ENCODE data around the gene REPS2. TPM values are rescaled to one million over a fixed set of nuclear protein-coding genes. Genes with fewer than 3 reads are reported as not detected.

The REPS2 gene
- total and polyA plus RNA-seq, 3 experiments from 2014 or later, result 0.02 to 0.49 (median 0.11) TPM

GRCh38 chrX:17086317-17086716 lies 139.9 kb downstream of the REPS2 start:
- Histone ChIP-seq H3K4me1 (ENCODE audit: insufficient read depth, low read length) (no peaks in the 10 kb centered on the region), H3K9me3 (ENCODE audit: low read length) (no peaks in the 10 kb centered on the region), H3K36me3 (ENCODE audit: insufficient read depth, low read length) (no peaks in the 10 kb centered on the region), H3K27ac (ENCODE audit: low read depth, low read length) (no peak overlapping the region), H3K27me3 (ENCODE audit: insufficient read depth, low read length, poor library complexity, severe bottlenecking) (no peaks in the 10 kb centered on the region), H3K4me3 (ENCODE audit: low read length) (no peak overlapping the region)
- DNase-seq, result no peak
- Mint-ChIP-seq H3K9me3 (peaks cover 0 to 4% (median 2%) of the 10 kb centered on the region in 5 donors), H3K4me3 (no peak overlapping the region), H3K27ac (no peak overlapping the region), H3K27me3 (peaks cover 5 to 10% of the 10 kb centered on the region in 2 donors), H3K4me1 (no peaks in the 10 kb centered on the region), H3K36me3 (no peaks in the 10 kb centered on the region)
- ChIA-PET CTCF (no interaction called here), POLR2A (no interaction called here)

- Mint-ChIP-seq H3K9me3 (no peaks in the 10 kb centered on the region), H3K27me3 (peaks cover 3 to 9% of the 10 kb centered on the region in 2 donors), H3K27ac (no peak overlapping the region), H3K4me3 (no peak overlapping the region), H3K4me1 (no peaks in the 10 kb centered on the region), H3K36me3 (no peaks in the 10 kb centered on the region)
- Histone ChIP-seq H3K27me3 (ENCODE audit: insufficient read depth, low read length, poor library complexity, severe bottlenecking) (no peaks in the 10 kb centered on the region), H3K4me1 (ENCODE audit: insufficient read depth, low read length) (no peaks in the 10 kb centered on the region), H3K36me3 (ENCODE audit: insufficient read depth, low read length) (no peaks in the 10 kb centered on the region), H3K4me3 (ENCODE audit: low read length) (no peak overlapping the region), H3K27ac (ENCODE audit: low read depth, low read length) (no peak overlapping the region), H3K9me3 (ENCODE audit: low read length) (no peaks in the 10 kb centered on the region)
- ChIA-PET CTCF (no interaction called here), POLR2A (no interaction called here)
- no peak for DNase-seq
Observed at GRCh38 chrX:17095161-17095560, 148.7 kb downstream of the REPS2 start.

- H3K9me3 ChIP-seq (ENCODE audit: low read length), result no peaks in the 10 kb centered on the region
- H3K4me1 Mint-ChIP-seq, result no peaks in the 10 kb centered on the region
- no peak overlapping the region for H3K27ac ChIP-seq (ENCODE audit: low read depth, low read length)
- ChIA-PET POLR2A (no interaction called here), CTCF (no interaction called here)
- H3K4me3 Mint-ChIP-seq, result no peak overlapping the region
- H3K9me3 Mint-ChIP-seq, result no peaks in the 10 kb centered on the region
- no peaks in the 10 kb centered on the region for H3K36me3 ChIP-seq (ENCODE audit: insufficient read depth, low read length)
- no peak overlapping the region for H3K4me3 ChIP-seq (ENCODE audit: low read length)
- H3K27me3 Mint-ChIP-seq, result peaks cover 3 to 10% of the 10 kb centered on the region in 2 donors
- no peak for DNase-seq
- no peaks in the 10 kb centered on the region for H3K36me3 Mint-ChIP-seq
- H3K4me1 ChIP-seq (ENCODE audit: insufficient read depth, low read length), result no peaks in the 10 kb centered on the region
- no peaks in the 10 kb centered on the region for H3K27me3 ChIP-seq (ENCODE audit: insufficient read depth, low read length, poor library complexity, severe bottlenecking)
- no peak overlapping the region for H3K27ac Mint-ChIP-seq
Observed at GRCh38 chrX:17098516-17099247, 152.2 kb downstream of the REPS2 start.

GRCh38 chrX:17104433-17104832 lies 158.0 kb downstream of the REPS2 start:
- no peak overlapping the region for H3K27ac ChIP-seq (ENCODE audit: low read depth, low read length)
- no peaks in the 10 kb centered on the region for H3K4me1 ChIP-seq (ENCODE audit: insufficient read depth, low read length)
- H3K9me3 Mint-ChIP-seq, result no peaks in the 10 kb centered on the region
- H3K27me3 ChIP-seq (ENCODE audit: insufficient read depth, low read length, poor library complexity, severe bottlenecking), result no peaks in the 10 kb centered on the region
- no peak for DNase-seq
- no peaks in the 10 kb centered on the region for H3K4me1 Mint-ChIP-seq
- ChIA-PET POLR2A (no interaction called here), CTCF (no interaction called here)
- H3K9me3 ChIP-seq (ENCODE audit: low read length), result no peaks in the 10 kb centered on the region
- no peak overlapping the region for H3K27ac Mint-ChIP-seq
- peaks cover 0 to 11% of the 10 kb centered on the region in 2 donors for H3K27me3 Mint-ChIP-seq
- no peaks in the 10 kb centered on the region for H3K36me3 ChIP-seq (ENCODE audit: insufficient read depth, low read length)
- H3K4me3 ChIP-seq (ENCODE audit: low read length), result no peak overlapping the region
- H3K36me3 Mint-ChIP-seq, result peaks cover 0 to 3% (median 0%) of the 10 kb centered on the region in 3 donors
- H3K4me3 Mint-ChIP-seq, result no peak overlapping the region

GRCh38 chrX:17120816-17121215 lies 174.4 kb downstream of the REPS2 start:
- H3K27me3 ChIP-seq (ENCODE audit: insufficient read depth, low read length, poor library complexity, severe bottlenecking), result no peaks in the 10 kb centered on the region
- ChIA-PET POLR2A (no interaction called here), CTCF (no interaction called here)
- H3K36me3 ChIP-seq (ENCODE audit: insufficient read depth, low read length), result no peaks in the 10 kb centered on the region
- H3K9me3 ChIP-seq (ENCODE audit: low read length), result no peaks in the 10 kb centered on the region
- no peak for DNase-seq
- peaks cover 0 to 5% (median 2%) of the 10 kb centered on the region in 5 donors for H3K9me3 Mint-ChIP-seq
- H3K4me3 Mint-ChIP-seq, result no peak overlapping the region
- H3K4me3 ChIP-seq (ENCODE audit: low read length), result no peak overlapping the region
- peaks cover 0 to 3% of the 10 kb centered on the region in 2 donors for H3K27me3 Mint-ChIP-seq
- no peak overlapping the region for H3K27ac ChIP-seq (ENCODE audit: low read depth, low read length)
- H3K4me1 ChIP-seq (ENCODE audit: insufficient read depth, low read length), result no peaks in the 10 kb centered on the region
- H3K4me1 Mint-ChIP-seq, result no peaks in the 10 kb centered on the region
- H3K27ac Mint-ChIP-seq, result no peak overlapping the region
- no peaks in the 10 kb centered on the region for H3K36me3 Mint-ChIP-seq

- CTCF ChIA-PET, result no interaction called here
- no peaks in the 10 kb centered on the region for H3K36me3 Mint-ChIP-seq
- POLR2A ChIA-PET, result no interaction called here
- Histone ChIP-seq H3K36me3 (ENCODE audit: insufficient read depth, low read length) (no peaks in the 10 kb centered on the region), H3K9me3 (ENCODE audit: low read length) (no peaks in the 10 kb centered on the region), H3K27me3 (ENCODE audit: insufficient read depth, low read length, poor library complexity, severe bottlenecking) (no peaks in the 10 kb centered on the region), H3K4me3 (ENCODE audit: low read length) (no peak overlapping the region), H3K27ac (ENCODE audit: low read depth, low read length) (no peak overlapping the region), H3K4me1 (ENCODE audit: insufficient read depth, low read length) (no peaks in the 10 kb centered on the region)
- H3K27me3 Mint-ChIP-seq, result peaks cover 0 to 5% of the 10 kb centered on the region in 2 donors
- H3K4me1 Mint-ChIP-seq, result no peaks in the 10 kb centered on the region
- no peak overlapping the region for H3K27ac Mint-ChIP-seq
- peaks cover 0 to 2% (median 1%) of the 10 kb centered on the region in 5 donors for H3K9me3 Mint-ChIP-seq
- DNase-seq, result no peak
- H3K4me3 Mint-ChIP-seq, result no peak overlapping the region
Observed at GRCh38 chrX:17154001-17154400, 207.5 kb downstream of the REPS2 start.

- Histone ChIP-seq H3K36me3 (ENCODE audit: insufficient read depth, low read length) (no peaks in the 10 kb centered on the region), H3K27me3 (ENCODE audit: insufficient read depth, low read length, poor library complexity, severe bottlenecking) (no peaks in the 10 kb centered on the region), H3K4me1 (ENCODE audit: insufficient read depth, low read length) (no peaks in the 10 kb centered on the region), H3K4me3 (ENCODE audit: low read length) (no peak overlapping the region), H3K9me3 (ENCODE audit: low read length) (no peaks in the 10 kb centered on the region), H3K27ac (ENCODE audit: low read depth, low read length) (no peak overlapping the region)
- Mint-ChIP-seq H3K4me1 (no peaks in the 10 kb centered on the region), H3K36me3 (no peaks in the 10 kb centered on the region), H3K27me3 (peaks cover 0 to 1% of the 10 kb centered on the region in 2 donors), H3K9me3 (peaks cover 0 to 36% (median 23%) of the 10 kb centered on the region in 5 donors), H3K4me3 (no peak overlapping the region), H3K27ac (no peak overlapping the region)
- ChIA-PET CTCF (no interaction called here), POLR2A (no interaction called here)
- DNase-seq, result no peak
Observed at GRCh38 chrX:17160975-17161374, 214.5 kb downstream of the REPS2 start.

- Mint-ChIP-seq H3K9me3 (peaks cover 0 to 36% (median 23%) of the 10 kb centered on the region in 5 donors), H3K4me3 (no peak overlapping the region), H3K27me3 (peaks cover 0 to 1% of the 10 kb centered on the region in 2 donors), H3K36me3 (no peaks in the 10 kb centered on the region), H3K4me1 (no peaks in the 10 kb centered on the region), H3K27ac (no peak overlapping the region)
- Histone ChIP-seq H3K27ac (ENCODE audit: low read depth, low read length) (no peak overlapping the region), H3K4me3 (ENCODE audit: low read length) (no peak overlapping the region), H3K27me3 (ENCODE audit: insufficient read depth, low read length, poor library complexity, severe bottlenecking) (no peaks in the 10 kb centered on the region), H3K36me3 (ENCODE audit: insufficient read depth, low read length) (no peaks in the 10 kb centered on the region), H3K9me3 (ENCODE audit: low read length) (no peaks in the 10 kb centered on the region), H3K4me1 (ENCODE audit: insufficient read depth, low read length) (no peaks in the 10 kb centered on the region)
- no peak for DNase-seq
- POLR2A ChIA-PET, result no interaction called here
- CTCF ChIA-PET, result no interaction called here
Observed at GRCh38 chrX:17161991-17162390, 215.5 kb downstream of the REPS2 start.

Measured in CD8-positive, alpha-beta memory T cell (primary cell).